Breast epithelium (tissue), 4 donors: ENCODE data around the gene LINGO3. TPM values are rescaled to one million over a fixed set of nuclear protein-coding genes. Genes with fewer than 3 reads are reported as not detected.

Experiments used
- DNase-seq, 2 donors: peaks; one replicate each; pipeline ENCODE4 v3.0.0-alpha.2; 2019; ENCODE audit warnings: low spot score in 2 of 2
- H3K27ac ChIP-seq, 2 donors: fragments of 200-600 bp; sonication (generic) in 1 of 2; one replicate each; pipeline ENCODE4 v1.5.1; 2016 to 2019; ENCODE audit warnings: mild to moderate bottlenecking in 1 of 2
- H3K27me3 ChIP-seq, 2 donors: fragments of 200-600 bp; sonication (generic) in 1 of 2; one replicate each; pipeline versions ENCODE4 v1.5.1 to v1.6.0; 2017 to 2019; ENCODE audit warnings: control low read depth in 1 of 2, mild to moderate bottlenecking in 1 of 2
- H3K36me3 ChIP-seq: fragments of 200-600 bp; one replicate; pipeline ENCODE4 v1.5.1; 2019
- H3K4me1 ChIP-seq, 2 donors: fragments of 200-600 bp; sonication (generic); one replicate each; pipeline ENCODE4 v1.5.1; 2016 to 2019; ENCODE audit warnings: control low read depth in 1 of 2
- H3K4me3 ChIP-seq, 3 donors: fragments of 200-600 bp; sonication (generic); 1 replicate in 2 of 3; 2 replicates in 1 of 3; pipeline ENCODE4 v1.5.1; 2016 to 2019; ENCODE audit warnings: mild to moderate bottlenecking in 3 of 3, moderate library complexity in 2 of 3
- H3K9me3 ChIP-seq, 2 donors: fragments of 200-600 bp; sonication (generic) in 1 of 2; one replicate each; pipeline ENCODE4 v1.5.1; 2016 to 2019; ENCODE audit warnings: control low read depth in 1 of 2
- POLR2A ChIP-seq: fragments of 450-650 bp; IDR thresholded peaks from one replicate; pipeline ENCODE4 v1.6.1; 2016; ENCODE audit warnings: antibody characterized with exemption, mild to moderate bottlenecking, moderate library complexity
- POLR2AphosphoS5 ChIP-seq, 3 donors: sonication (generic); formaldehyde crosslinking; IDR thresholded peaks; one replicate each; pipeline ENCODE4 v1.6.1; 2017; ENCODE audit warnings: antibody characterized with exemption in 3 of 3
- intact Hi-C: fragments of 100-400 bp; cut with DNase I; formaldehyde crosslinking; loops from one replicate; pipeline ENCODE4 v1.15.1; 2023; ENCODE audit warnings: low total_unique reads
- total RNA-seq, 3 donors: library from RNA; depleted of rRNA; stranded (reverse); fragments of >200 nt; gene quantifications; one replicate each; pipeline ENCODE4 v1.1.0, GENCODE V29; 2016
- TF ChIP-seq, protein P1 (sequence below), 3 donors: fragments of 450-650 bp; IDR thresholded peaks; one replicate each; pipeline ENCODE4 v1.5.1; 2016 to 2017; ENCODE audit warnings: antibody characterized with exemption in 3 of 3, mild to moderate bottlenecking in 3 of 3, moderate library complexity in 3 of 3

LINGO3 gene
- total RNA-seq, 3 donors from 2014 or later: 0.16 to 0.33 TPM; not detected in 1

DNA sequence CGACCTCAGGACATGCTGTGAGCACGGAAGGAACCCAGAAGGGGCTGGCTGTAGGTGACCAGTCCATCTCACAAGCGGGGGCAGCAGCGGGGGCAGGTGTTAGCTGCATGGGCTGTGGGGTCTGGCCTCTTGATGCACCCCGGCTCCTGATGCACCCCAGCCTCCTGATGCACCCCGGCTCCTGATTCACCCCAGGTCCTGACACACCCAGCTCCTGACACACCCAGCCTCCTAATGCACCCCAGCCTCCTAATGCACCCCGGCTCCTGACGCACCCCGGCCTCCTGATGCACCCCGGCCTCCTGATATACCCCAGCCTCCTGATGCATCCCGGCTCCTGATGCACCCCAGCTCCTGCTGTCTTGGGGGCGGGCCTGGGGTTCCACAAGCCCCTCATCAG lies 13.0 kb upstream of the LINGO3 start:
- H3K4me3 ChIP-seq: no peak overlapping the region
- TF ChIP-seq, protein P1, sequence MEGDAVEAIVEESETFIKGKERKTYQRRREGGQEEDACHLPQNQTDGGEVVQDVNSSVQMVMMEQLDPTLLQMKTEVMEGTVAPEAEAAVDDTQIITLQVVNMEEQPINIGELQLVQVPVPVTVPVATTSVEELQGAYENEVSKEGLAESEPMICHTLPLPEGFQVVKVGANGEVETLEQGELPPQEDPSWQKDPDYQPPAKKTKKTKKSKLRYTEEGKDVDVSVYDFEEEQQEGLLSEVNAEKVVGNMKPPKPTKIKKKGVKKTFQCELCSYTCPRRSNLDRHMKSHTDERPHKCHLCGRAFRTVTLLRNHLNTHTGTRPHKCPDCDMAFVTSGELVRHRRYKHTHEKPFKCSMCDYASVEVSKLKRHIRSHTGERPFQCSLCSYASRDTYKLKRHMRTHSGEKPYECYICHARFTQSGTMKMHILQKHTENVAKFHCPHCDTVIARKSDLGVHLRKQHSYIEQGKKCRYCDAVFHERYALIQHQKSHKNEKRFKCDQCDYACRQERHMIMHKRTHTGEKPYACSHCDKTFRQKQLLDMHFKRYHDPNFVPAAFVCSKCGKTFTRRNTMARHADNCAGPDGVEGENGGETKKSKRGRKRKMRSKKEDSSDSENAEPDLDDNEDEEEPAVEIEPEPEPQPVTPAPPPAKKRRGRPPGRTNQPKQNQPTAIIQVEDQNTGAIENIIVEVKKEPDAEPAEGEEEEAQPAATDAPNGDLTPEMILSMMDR (IDR thresholded peaks at IDR 0.05): no peak
- TF ChIP-seq POLR2AphosphoS5 (IDR thresholded peaks at IDR 0.05): no peak
- no peak for TF ChIP-seq POLR2A
- no peaks in the 10 kb centered on the region for H3K27me3 ChIP-seq
- DNase-seq: no peak
- no peaks in the 10 kb centered on the region for H3K36me3 ChIP-seq
- H3K27ac ChIP-seq: no peak overlapping the region
- H3K4me1 ChIP-seq: no peaks in the 10 kb centered on the region
- intact Hi-C loops: no loop called here
- peaks cover under 1 to 2% of the 10 kb centered on the region in 2 donors for H3K9me3 ChIP-seq

- intact Hi-C loops: no loop called here
- no peak for TF ChIP-seq POLR2AphosphoS5 (IDR thresholded peaks at IDR 0.05)
- TF ChIP-seq, protein P1 (IDR thresholded peaks at IDR 0.05): no peak
- no peak for TF ChIP-seq POLR2A
- Histone ChIP-seq H3K4me1 (no peaks in the 10 kb centered on the region), H3K36me3 (no peaks in the 10 kb centered on the region), H3K27ac (no peak overlapping the region), H3K27me3 (no peaks in the 10 kb centered on the region), H3K9me3 (peaks cover 9 to 10% of the 10 kb centered on the region in 2 donors), H3K4me3 (no peak overlapping the region)
- no peak for DNase-seq
Measured at GRCh38 chr19:2320049-2320448, 12.1 kb upstream of the LINGO3 start.

DNA sequence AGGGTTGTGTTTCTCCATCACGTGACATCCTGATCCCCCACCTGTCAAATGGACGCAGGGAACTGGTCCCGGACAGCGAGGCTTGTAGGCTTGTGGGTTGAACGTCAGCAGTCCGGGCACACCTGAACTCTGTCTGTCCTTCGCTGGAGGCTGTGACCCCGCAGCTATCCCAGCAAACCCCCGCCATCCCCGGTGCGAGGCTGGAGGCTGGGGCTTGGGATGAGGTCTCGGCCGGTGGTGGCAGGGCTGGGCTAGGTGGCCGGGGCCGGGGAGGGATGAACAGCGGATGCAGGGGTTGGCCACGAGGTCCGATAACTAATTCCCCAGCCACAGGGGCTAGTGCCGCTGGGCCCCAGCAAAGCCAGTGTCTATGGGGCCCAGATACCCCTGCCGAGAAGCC lies 11.6 kb upstream of the LINGO3 start:
- H3K4me3 ChIP-seq: no peak overlapping the region
- H3K27me3 ChIP-seq: no peaks in the 10 kb centered on the region
- H3K36me3 ChIP-seq: no peaks in the 10 kb centered on the region
- no peak overlapping the region for H3K27ac ChIP-seq
- intact Hi-C loops: no loop called here
- H3K4me1 ChIP-seq: no peaks in the 10 kb centered on the region
- peaks cover 12 to 15% of the 10 kb centered on the region in 2 donors for H3K9me3 ChIP-seq
- no peak for DNase-seq
- TF ChIP-seq, protein P1 (IDR thresholded peaks at IDR 0.05): no peak
- TF ChIP-seq POLR2A (no peak), POLR2AphosphoS5 (IDR thresholded peaks at IDR 0.05) (no peak)

DNA sequence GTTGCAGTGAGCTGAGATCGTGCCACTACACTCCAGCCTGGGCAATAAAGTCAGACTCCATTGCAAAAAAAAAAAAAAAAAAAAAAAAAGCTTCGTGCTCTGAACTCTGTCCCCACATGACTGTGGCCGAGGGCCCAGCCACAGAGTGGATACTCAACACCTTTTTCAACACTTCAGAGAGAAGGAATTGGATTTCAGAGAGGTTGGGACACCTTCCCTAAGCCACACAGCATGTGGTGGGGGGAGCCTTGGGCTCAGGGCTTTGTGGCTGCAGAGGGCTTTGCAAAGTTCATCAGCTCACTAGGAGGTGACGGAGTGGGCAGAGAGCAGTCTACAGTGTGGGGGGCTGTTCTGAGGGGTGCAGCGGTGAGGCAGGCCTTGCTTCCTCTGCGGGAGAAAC lies 11.0 kb upstream of the LINGO3 start:
- DNase-seq: no peak
- Histone ChIP-seq H3K36me3 (no peaks in the 10 kb centered on the region), H3K27ac (no peak overlapping the region), H3K4me3 (no peak overlapping the region), H3K9me3 (peaks cover 14 to 19% of the 10 kb centered on the region in 2 donors), H3K4me1 (no peaks in the 10 kb centered on the region), H3K27me3 (no peaks in the 10 kb centered on the region)
- intact Hi-C loops: no loop called here
- no peak for TF ChIP-seq POLR2AphosphoS5 (IDR thresholded peaks at IDR 0.05)
- no peak for TF ChIP-seq POLR2A
- TF ChIP-seq, protein P1 (IDR thresholded peaks at IDR 0.05): no peak

DNA sequence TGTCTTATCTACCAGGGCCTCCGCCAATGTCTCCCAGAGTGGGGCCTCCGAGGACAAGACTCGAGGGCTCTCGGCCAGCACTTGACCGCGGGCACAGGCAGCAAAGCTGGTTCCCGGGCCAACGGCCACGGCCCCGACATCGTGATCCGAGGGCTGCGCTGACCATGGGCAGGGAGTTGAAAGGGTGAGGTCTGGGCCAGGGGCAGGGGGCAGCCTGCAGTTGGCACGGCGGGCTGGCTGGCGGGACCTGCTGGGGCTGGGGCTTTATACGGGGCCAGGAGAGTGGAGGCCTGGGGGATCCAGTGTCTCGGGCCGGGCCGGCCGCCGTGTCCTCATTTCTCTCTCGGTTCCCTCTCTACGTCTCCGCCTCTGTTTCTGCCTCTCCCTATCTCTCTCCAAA lies 9.8 kb upstream of the LINGO3 start:
- intact Hi-C loops: no loop called here
- TF ChIP-seq POLR2A (no peak), POLR2AphosphoS5 (IDR thresholded peaks at IDR 0.05) (no peak)
- TF ChIP-seq, protein P1 (IDR thresholded peaks at IDR 0.05): no peak

More for the DNA sequence above, 9.8 kb upstream of the LINGO3 start:
- Histone ChIP-seq H3K36me3 (no peaks in the 10 kb centered on the region), H3K27me3 (peaks cover 5 to 9% of the 10 kb centered on the region in 2 donors), H3K4me3 (no peak overlapping the region), H3K9me3 (peaks cover 14 to 19% of the 10 kb centered on the region in 2 donors), H3K27ac (no peak overlapping the region), H3K4me1 (no peaks in the 10 kb centered on the region)
- no peak for DNase-seq
